Measurements from ENCODE around the gene BRDT.

GRCh38 chr1:92016720-92017316 lies 67.6 kb downstream of the BRDT start:
- TF ChIP-seq, protein P1, sequence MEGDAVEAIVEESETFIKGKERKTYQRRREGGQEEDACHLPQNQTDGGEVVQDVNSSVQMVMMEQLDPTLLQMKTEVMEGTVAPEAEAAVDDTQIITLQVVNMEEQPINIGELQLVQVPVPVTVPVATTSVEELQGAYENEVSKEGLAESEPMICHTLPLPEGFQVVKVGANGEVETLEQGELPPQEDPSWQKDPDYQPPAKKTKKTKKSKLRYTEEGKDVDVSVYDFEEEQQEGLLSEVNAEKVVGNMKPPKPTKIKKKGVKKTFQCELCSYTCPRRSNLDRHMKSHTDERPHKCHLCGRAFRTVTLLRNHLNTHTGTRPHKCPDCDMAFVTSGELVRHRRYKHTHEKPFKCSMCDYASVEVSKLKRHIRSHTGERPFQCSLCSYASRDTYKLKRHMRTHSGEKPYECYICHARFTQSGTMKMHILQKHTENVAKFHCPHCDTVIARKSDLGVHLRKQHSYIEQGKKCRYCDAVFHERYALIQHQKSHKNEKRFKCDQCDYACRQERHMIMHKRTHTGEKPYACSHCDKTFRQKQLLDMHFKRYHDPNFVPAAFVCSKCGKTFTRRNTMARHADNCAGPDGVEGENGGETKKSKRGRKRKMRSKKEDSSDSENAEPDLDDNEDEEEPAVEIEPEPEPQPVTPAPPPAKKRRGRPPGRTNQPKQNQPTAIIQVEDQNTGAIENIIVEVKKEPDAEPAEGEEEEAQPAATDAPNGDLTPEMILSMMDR (IDR thresholded peaks at IDR 0.05): no peak
- TF ChIP-seq POLR2A (IDR thresholded peaks at IDR 0.05): no peak

Data from Peyer's patch (tissue), 4 donors.